HepG2 (cell line): ENCODE results near the gene ATP2A2. TPM values are rescaled to one million over a fixed set of nuclear protein-coding genes. Genes with fewer than 3 reads are reported as not detected.

Source experiments
- ATAC-seq: fragments of 200-7000 bp; cut with Tn5 transposase; 3 replicates; pipeline ENCODE4 v1.9.1; 2020; ENCODE audit warnings: mild to moderate bottlenecking, moderate library complexity
- BruUV-seq: library from RNA; stranded (reverse); fragments of 400-500 nt; replicated peaks from 2 replicates; lab custom pipeline; 2021; lab: Mats Ljungman, UMichigan
- CTCF ChIA-PET: fragments of 300-600 bp; formaldehyde crosslinking; extraction: SDS; loops from one replicate; lab custom pipeline; 2021; ENCODE audit warnings: low total read pairs, inconsistent platforms, low intra/inter-chr PET ratio; lab: Yijun Ruan, JAX
- POLR2A ChIA-PET: fragments of 350-600 bp; sonication (Branson Sonifier 250); formaldehyde crosslinking; loops from one replicate; lab custom pipeline; 2020; ENCODE audit warnings: antibody characterized with exemption, inconsistent platforms; lab: Yijun Ruan, JAX
- DNase-seq: peaks from one replicate; pipeline ENCODE4 v3.0.0-alpha.2; 2015; ENCODE audit warnings: low spot score
- FAIRE-seq: peaks from 3 replicates; lab custom pipeline; 2011; peaks lifted over from hg19 to GRCh38; lab: Jason Lieb, UNC
- H2AFZ ChIP-seq: one replicate; pipeline ENCODE4 v1.6.1; 2011; ENCODE audit warnings: low read length, inconsistent platforms
- H3K27ac ChIP-seq: fragments of 300-600 bp; 3 replicates; pipeline ENCODE4 v1.8.0; 2011; ENCODE audit warnings: mixed run types, mild to moderate bottlenecking, mixed read lengths, low read length, inconsistent platforms; ENCODE audit not compliant: insufficient read depth; ENCODE audit errors: extremely low read length
- H3K27me3 ChIP-seq, 2 experiments: fragments of 200-600 bp in 1 of 2; 2 replicates in 1 of 2; 3 replicates in 1 of 2; pipeline versions ENCODE4 v1.6.0 to v1.8.0; 2011; ENCODE audit warnings: low read length in 2 of 2, mild to moderate bottlenecking in 2 of 2, moderate library complexity in 2 of 2, inconsistent platforms in 1 of 2; ENCODE audit not compliant: insufficient read depth in 2 of 2, control insufficient read depth in 1 of 2
- H3K36me3 ChIP-seq, 2 experiments: fragments of 200-600 bp in 1 of 2; replicated peaks in 1 of 2; 2 replicates in 1 of 2; 3 replicates in 1 of 2; pipeline versions ENCODE4 v1.5.1 to v1.8.0; 2011; ENCODE audit warnings: low read length in 2 of 2, inconsistent platforms in 1 of 2; ENCODE audit not compliant: insufficient read depth in 2 of 2, control insufficient read depth in 1 of 2
- H3K4me1 ChIP-seq: 2 replicates; pipeline ENCODE4 v1.5.1; 2012; ENCODE audit warnings: low read length, inconsistent platforms; ENCODE audit not compliant: insufficient read depth
- H3K4me2 ChIP-seq: 2 replicates; pipeline ENCODE4 v1.6.0; 2011; ENCODE audit warnings: low read depth, low read length, inconsistent platforms
- H3K4me3 ChIP-seq, 3 experiments: fragments of 200-600 bp in 1 of 3; sonication (generic), shearing (Covaris generic) in 1 of 3; replicated peaks in 1 of 3; 2 replicates each; pipeline ENCODE4 v1.5.1; 2011 to 2016; ENCODE audit warnings: low read length in 3 of 3, inconsistent platforms in 2 of 3, low read depth in 2 of 3, mild to moderate bottlenecking in 2 of 3, control low read depth in 1 of 3, mixed read lengths in 1 of 3; ENCODE audit not compliant: insufficient read depth in 1 of 3
- H3K79me2 ChIP-seq: one replicate; pipeline ENCODE4 v1.6.1; 2011; ENCODE audit warnings: low read length, inconsistent platforms; ENCODE audit not compliant: insufficient read depth
- H3K9ac ChIP-seq: 2 replicates; pipeline ENCODE4 v1.6.0; 2011; ENCODE audit warnings: mild to moderate bottlenecking, low read depth, low read length, inconsistent platforms; ENCODE audit not compliant: insufficient read depth
- H3K9me3 ChIP-seq: 2 replicates; pipeline ENCODE4 v1.5.1; 2012; ENCODE audit warnings: mild to moderate bottlenecking, low read length
- H4K20me1 ChIP-seq: 2 replicates; pipeline ENCODE4 v1.6.0; 2011; ENCODE audit warnings: inconsistent platforms, mild to moderate bottlenecking, low read length, moderate library complexity; ENCODE audit not compliant: insufficient read depth
- ARID4A ChIP-seq: sonication (generic); formaldehyde crosslinking; IDR thresholded peaks from 2 replicates; pipeline ENCODE4 v1.5.0; 2020; ENCODE audit warnings: mild to moderate bottlenecking, missing genetic modification reagents, borderline replicate concordance
- MTA1 ChIP-seq: sonication (generic); formaldehyde crosslinking; IDR thresholded peaks from 2 replicates; pipeline ENCODE4 v1.4.0; 2020; ENCODE audit warnings: missing genetic modification reagents, mild to moderate bottlenecking, borderline replicate concordance
- WGBS: methylation state at CpG from one replicate; pipeline ENCODE4 v1.1.6; 2017; ENCODE audit warnings: low lambda C conversion rate; 5-methylcytosine and 5-hydroxymethylcytosine counted together
- in situ Hi-C: cut with HindIII; loops from 2 replicates; pipeline ENCODE4 v1.10.0; 2017; ENCODE audit warnings: low pct_unique_long_range_greater_than_20kb; ENCODE audit not compliant: extremely low pct_ligation_motif_present
- intact Hi-C: fragments of 100-400 bp; cut with micrococcal nuclease; formaldehyde crosslinking; loops from one replicate; pipeline ENCODE4 v1.10.0; 2022; ENCODE audit not compliant: unreplicated experiment
- polyA plus RNA-seq, 8 experiments: library from polyadenylated mRNA; depleted of rRNA in 3 of 8; stranded (reverse) in 7 of 8; unstranded in 1 of 8; fragments of >200 nt; fragmentation: Illumina TruSeq in 4 of 8; extraction: Trizol in 4 of 8; gene quantifications; 2 replicates each; pipeline versions ENCODE4 v1.2.1 to v1.2.3, GENCODE V29; 2011 to 2016; ENCODE audit warnings: low read depth in 4 of 8, missing spikeins in 1 of 8, mixed read lengths in 1 of 8; ENCODE audit not compliant: insufficient read depth in 1 of 8
- total RNA-seq, 5 experiments: library from RNA; depleted of rRNA; stranded (reverse); fragments of >200 nt; fragmentation: Illumina TruSeq; extraction: Trizol; gene quantifications; 2 replicates each; pipeline ENCODE4 v1.2.3, GENCODE V29; 2016; ENCODE audit warnings: low read depth in 1 of 5

The ATP2A2 gene
- total and polyA plus RNA-seq, 2 of the 13 experiments (the other 11 are each of a cell fraction or from before 2014, with no cell fraction given) = 35.4 to 85.5 TPM

- no peak for TF ChIP-seq MTA1 (CRISPR knock-in tag)
Measured at GRCh38 chr12:110289711-110290078, 8.6 kb downstream of the ATP2A2 start (continued).

GRCh38 chr12:110301065-110301806 lies 20.2 kb downstream of the ATP2A2 start:
- in situ Hi-C loops = no loop called here
- BruUV-seq = no TSS peak
- Histone ChIP-seq H3K36me3 (peaks cover 23 to 72% of the 10 kb centered on the region in 2 experiments), H3K27me3 (no peaks in the 10 kb centered on the region), H3K79me2 (peaks cover 68% of the 10 kb centered on the region), H3K4me1 (0 out of 2 replicates have a peak, but pooled peaks cover 2% of the 10 kb centered on the region), H3K9me3 (no peaks in the 10 kb centered on the region), H3K27ac (no peak overlapping the region), H3K4me2 (no peak overlapping the region), H3K4me3 (no peak overlapping the region), H2AFZ (no peak overlapping the region), H3K9ac (no peak overlapping the region), H4K20me1 (0 out of 2 replicates have a peak, but pooled peaks cover 2% of the 10 kb centered on the region)
- TF ChIP-seq ARID4A = no peak
- FAIRE-seq = no peak
- CTCF ChIA-PET = no interaction called here
- no peak for ATAC-seq
- POLR2A ChIA-PET = no interaction called here
- no peak for DNase-seq
- 96% methylated on average over 5 of the region's 5 CpGs for WGBS
- intact Hi-C loops = no loop called here
